ENCODE data around the gene MRPL34. TPM values are rescaled to one million over a fixed set of nuclear protein-coding genes. Genes with fewer than 3 reads are reported as not detected.

The MRPL34 gene
- total RNA-seq, 1 experiment from 2014 or later: 78.9 TPM

DNA sequence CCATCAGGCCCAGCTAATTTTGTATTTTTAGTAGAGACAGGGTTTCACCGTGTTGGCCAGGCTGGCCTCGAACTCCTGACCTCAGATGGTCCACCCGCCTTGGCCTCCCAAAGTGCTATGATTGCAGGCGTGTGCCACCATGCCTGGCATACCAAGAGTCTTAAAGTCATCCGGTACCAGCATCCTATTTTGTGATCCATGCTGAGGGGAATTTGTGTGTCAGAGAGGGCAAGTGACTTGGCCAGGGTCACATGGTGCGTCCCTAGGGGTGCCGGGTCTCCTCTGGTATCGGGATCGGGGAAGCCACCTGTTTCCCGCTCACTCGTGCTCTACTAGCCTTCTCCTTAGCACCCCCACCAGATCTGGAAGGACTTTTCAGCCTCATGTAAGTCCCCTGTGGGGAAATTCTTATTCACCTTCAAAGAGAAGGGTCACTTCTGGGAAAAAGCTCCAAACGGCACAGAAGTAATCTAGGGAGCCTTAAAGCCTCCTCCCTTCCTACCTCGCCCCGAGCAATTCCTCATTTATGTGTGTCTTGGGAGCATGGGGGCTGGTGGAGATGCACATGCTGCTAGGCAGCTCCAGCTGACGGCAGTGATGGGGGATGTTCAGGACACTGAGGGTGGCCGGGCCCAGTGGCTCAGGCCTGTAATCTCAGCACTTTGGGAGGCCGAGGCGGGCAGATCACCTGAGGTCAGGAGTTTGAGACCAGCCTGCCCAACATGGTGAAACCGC lies 30.1 kb upstream of the MRPL34 start:
- no peak for DNase-seq
- Mint-ChIP-seq H3K4me3 (ENCODE audit: unreplicated experiment) (no peak overlapping the region), H3K4me1 (ENCODE audit: low read depth, unreplicated experiment) (no peaks in the 10 kb centered on the region), H3K9me3 (ENCODE audit: unreplicated experiment) (no peaks in the 10 kb centered on the region), H3K36me3 (ENCODE audit: insufficient read depth, unreplicated experiment) (peaks cover 57% of the 10 kb centered on the region), H3K27ac (ENCODE audit: unreplicated experiment) (no peak overlapping the region), H3K27me3 (ENCODE audit: insufficient read depth, unreplicated experiment) (no peaks in the 10 kb centered on the region)
- Histone ChIP-seq H3K27me3 (replicated peaks; ENCODE audit: control insufficient read depth, insufficient read depth, low read length) (no peaks in the 10 kb centered on the region), H3K4me1 (no peaks in the 10 kb centered on the region), H3K36me3 (ENCODE audit: control insufficient read depth, insufficient read depth, low read length) (no peaks in the 10 kb centered on the region; the same call in 1 of the 2 replicates), H3K4me3 (ENCODE audit: low read depth, low read length) (no peak overlapping the region), H3K9me3 (no peaks in the 10 kb centered on the region)
- no TSS peak for BruUV-seq (replicated peaks)
- ChIA-PET CTCF (no interaction called here), POLR2A (no interaction called here)
- TF ChIP-seq, protein P1, sequence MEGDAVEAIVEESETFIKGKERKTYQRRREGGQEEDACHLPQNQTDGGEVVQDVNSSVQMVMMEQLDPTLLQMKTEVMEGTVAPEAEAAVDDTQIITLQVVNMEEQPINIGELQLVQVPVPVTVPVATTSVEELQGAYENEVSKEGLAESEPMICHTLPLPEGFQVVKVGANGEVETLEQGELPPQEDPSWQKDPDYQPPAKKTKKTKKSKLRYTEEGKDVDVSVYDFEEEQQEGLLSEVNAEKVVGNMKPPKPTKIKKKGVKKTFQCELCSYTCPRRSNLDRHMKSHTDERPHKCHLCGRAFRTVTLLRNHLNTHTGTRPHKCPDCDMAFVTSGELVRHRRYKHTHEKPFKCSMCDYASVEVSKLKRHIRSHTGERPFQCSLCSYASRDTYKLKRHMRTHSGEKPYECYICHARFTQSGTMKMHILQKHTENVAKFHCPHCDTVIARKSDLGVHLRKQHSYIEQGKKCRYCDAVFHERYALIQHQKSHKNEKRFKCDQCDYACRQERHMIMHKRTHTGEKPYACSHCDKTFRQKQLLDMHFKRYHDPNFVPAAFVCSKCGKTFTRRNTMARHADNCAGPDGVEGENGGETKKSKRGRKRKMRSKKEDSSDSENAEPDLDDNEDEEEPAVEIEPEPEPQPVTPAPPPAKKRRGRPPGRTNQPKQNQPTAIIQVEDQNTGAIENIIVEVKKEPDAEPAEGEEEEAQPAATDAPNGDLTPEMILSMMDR (IDR thresholded peaks at IDR 0.05; ENCODE audit: insufficient read depth in 1 of 2, low read depth in 1 of 2, low read length in 1 of 2, severe bottlenecking in 1 of 2, unreplicated experiment in 1 of 2): no peak
- intact Hi-C loops (cut with micrococcal nuclease; ENCODE audit: unreplicated experiment): no loop called here

DNA sequence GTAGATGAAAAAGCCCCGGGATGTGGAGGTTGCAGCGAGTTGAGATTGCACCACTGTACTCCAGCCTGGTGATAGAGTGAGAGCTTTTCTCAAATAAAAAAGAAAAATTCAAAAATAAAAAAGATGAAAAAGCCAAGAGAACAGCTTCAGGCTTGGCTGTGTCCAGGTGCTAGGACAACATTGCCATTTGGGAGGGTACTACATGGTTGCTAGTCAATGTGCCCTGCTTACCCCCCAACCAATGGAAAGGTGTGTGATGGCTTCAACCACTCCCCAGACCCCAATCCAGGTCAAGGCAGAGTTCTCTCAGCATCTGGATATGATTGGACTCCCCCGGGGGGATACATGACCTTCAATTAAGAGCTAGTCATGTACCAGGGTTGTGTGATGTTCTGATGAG lies 26.2 kb upstream of the MRPL34 start:
- intact Hi-C loops (cut with micrococcal nuclease; ENCODE audit: unreplicated experiment): no loop called here
- DNase-seq: no peak
- no peaks in the 10 kb centered on the region; the same call in 1 of the 2 replicates for H3K36me3 ChIP-seq (ENCODE audit: control insufficient read depth, insufficient read depth, low read length)
- no peaks in the 10 kb centered on the region for H3K27me3 ChIP-seq (replicated peaks; ENCODE audit: control insufficient read depth, insufficient read depth, low read length)
- no peaks in the 10 kb centered on the region for H3K9me3 Mint-ChIP-seq (ENCODE audit: unreplicated experiment)
- no peaks in the 10 kb centered on the region for H3K4me1 ChIP-seq
- H3K9me3 ChIP-seq: no peaks in the 10 kb centered on the region
- TF ChIP-seq, protein P1 (IDR thresholded peaks at IDR 0.05; ENCODE audit: insufficient read depth in 1 of 2, low read depth in 1 of 2, low read length in 1 of 2, severe bottlenecking in 1 of 2, unreplicated experiment in 1 of 2): no peak
- no peaks in the 10 kb centered on the region for H3K27me3 Mint-ChIP-seq (ENCODE audit: insufficient read depth, unreplicated experiment)
- no peaks in the 10 kb centered on the region for H3K4me1 Mint-ChIP-seq (ENCODE audit: low read depth, unreplicated experiment)
- H3K4me3 ChIP-seq (ENCODE audit: low read depth, low read length): no peak overlapping the region
- H3K4me3 Mint-ChIP-seq (ENCODE audit: unreplicated experiment): no peak overlapping the region
- no TSS peak for BruUV-seq (replicated peaks)
- no peak overlapping the region for H3K27ac Mint-ChIP-seq (ENCODE audit: unreplicated experiment)
- ChIA-PET POLR2A (interaction anchor here (0.6 kb wide), 1 partner anchor 32 kb away, joined by 3 read pairs; no protein-coding TSS in a partner anchor), CTCF (no interaction called here)
- peaks cover 54% of the 10 kb centered on the region for H3K36me3 Mint-ChIP-seq (ENCODE audit: insufficient read depth, unreplicated experiment)

DNA sequence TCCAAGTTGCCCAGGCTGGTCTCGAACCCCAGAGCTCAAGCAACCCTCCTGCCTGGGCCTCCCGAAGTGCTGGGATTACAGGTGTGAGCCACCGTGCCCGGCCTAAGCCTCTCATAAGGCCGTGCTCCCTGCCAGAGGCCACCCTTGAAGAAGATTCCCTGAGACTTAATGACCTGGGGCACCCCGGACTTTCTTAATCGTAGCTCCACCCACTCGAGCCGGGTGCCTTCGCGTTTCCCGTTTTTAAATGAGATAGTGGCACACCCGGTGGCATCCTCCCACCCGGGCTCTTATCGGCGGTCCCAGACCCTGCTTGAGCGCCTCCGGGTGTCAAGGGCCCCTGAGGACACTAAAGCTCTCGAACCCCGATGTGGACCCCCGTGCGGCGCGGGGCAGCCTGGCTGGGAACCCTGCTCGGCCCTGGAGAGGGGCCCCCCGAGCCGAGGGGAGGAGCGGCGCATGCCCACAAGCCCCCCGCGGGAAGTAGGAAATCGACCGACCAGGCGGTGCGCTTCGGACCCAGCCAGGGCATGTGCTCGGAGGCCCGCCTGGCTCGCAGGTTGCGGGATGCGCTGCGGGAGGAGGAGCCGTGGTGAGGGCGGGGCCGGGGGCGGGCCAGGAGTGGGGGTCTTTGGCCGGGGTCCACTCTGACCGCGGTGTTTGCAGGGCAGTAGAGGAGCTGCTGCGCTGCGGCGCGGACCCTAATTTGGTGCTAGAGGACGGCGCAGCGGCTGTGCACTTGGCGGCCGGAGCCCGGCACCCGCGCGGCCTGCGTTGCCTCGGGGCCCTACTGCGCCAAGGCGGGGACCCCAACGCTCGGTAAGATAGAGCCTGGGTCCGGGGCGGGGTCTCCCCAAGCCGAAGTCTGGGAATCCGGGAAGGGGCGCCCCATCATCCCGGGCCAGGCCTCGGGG lies 24.0 kb upstream of the MRPL34 start, which contains the start of gene ANKLE1:
TSS of gene ANKLE1 (plus strand) at position 511 of the 914 bp plus-strand sequence. CDS start at position 531, 20 bp downstream.
- Mint-ChIP-seq H3K4me3 (ENCODE audit: unreplicated experiment) (peak within 1 kb of the TSS; percentile 85), H3K27me3 (ENCODE audit: insufficient read depth, unreplicated experiment) (no peaks in the 10 kb centered on the region), H3K4me1 (ENCODE audit: low read depth, unreplicated experiment) (peaks cover 4% of the 10 kb centered on the region), H3K36me3 (ENCODE audit: insufficient read depth, unreplicated experiment) (peaks cover 41% of the 10 kb centered on the region), H3K9me3 (ENCODE audit: unreplicated experiment) (no peaks in the 10 kb centered on the region), H3K27ac (ENCODE audit: unreplicated experiment) (peak within 1 kb of the TSS; percentile 79)
- POLR2A ChIA-PET: interaction anchor here (0.6 to 1.0 kb wide), 3 partner anchors 15 to 66 kb away, joined by 3 read pairs; no protein-coding TSS in a partner anchor
- no peaks in the 10 kb centered on the region for H3K9me3 ChIP-seq
- no peaks in the 10 kb centered on the region for H3K27me3 ChIP-seq (replicated peaks; ENCODE audit: control insufficient read depth, insufficient read depth, low read length)
- CTCF ChIA-PET: interaction anchor here (0.5 to 2.3 kb wide), 12 partner anchors 11 to 229 kb away, joined by 3 to 15 read pairs (median 5); partner anchors contain the start of genes BABAM1, MRPL34 and USE1
- peak; percentile 67 to 73 for DNase-seq
- H3K4me3 ChIP-seq (ENCODE audit: low read depth, low read length): peak within 1 kb of the TSS; percentile 62
- intact Hi-C loops (cut with micrococcal nuclease; ENCODE audit: unreplicated experiment): loop anchor here (1.0 to 5.0 kb wide), 5 partner anchors 15 to 215 kb away; partner anchors contain the start of genes BABAM1, NR2F6 and OCEL1
- BruUV-seq (replicated peaks): no TSS peak
- H3K36me3 ChIP-seq (ENCODE audit: control insufficient read depth, insufficient read depth, low read length): no peaks in the 10 kb centered on the region; the same call in 1 of the 2 replicates
- TF ChIP-seq, protein P1 (IDR thresholded peaks at IDR 0.05; ENCODE audit: insufficient read depth in 1 of 2, low read depth in 1 of 2, low read length in 1 of 2, severe bottlenecking in 1 of 2, unreplicated experiment in 1 of 2): no peak
- H3K4me1 ChIP-seq: peaks cover 4% of the 10 kb centered on the region; the same call in 1 of the 2 replicates

Data from Caco-2 (cell line).